ENCODE measurements around the gene NUDT4B.
"Not testable (repeated sequence)": the region's sequence is repeated elsewhere in the genome, so short reads cannot be mapped to it uniquely, and the experiment has no call there.

- not testable (repeated sequence) for TF ChIP-seq TARDBP (IDR thresholded peaks at IDR 0.05); FOXK2 (IDR thresholded peaks at IDR 0.05); L3MBTL2 (conservative IDR thresholded peaks at IDR 0.05)
These were observed 37.6 kb upstream of the NUDT4B start for GRCh38 chr1:148710772-148711523.

Data from HEK293T (cell line).